NT2/D1 (cell line): ENCODE measurements around the gene OR5H2.
"Not testable (repeated sequence)": the region's sequence is repeated elsewhere in the genome, so short reads cannot be mapped to it uniquely, and the experiment has no call there.

Experiments
- DNase-seq: peaks from one replicate; pipeline ENCODE4 v3.0.0-alpha.2; 2011; ENCODE audit warnings: low read depth, low spot score
- H3K27me3 ChIP-seq: 2 replicates; pipeline ENCODE4 v1.6.0; 2011; ENCODE audit warnings: mild to moderate bottlenecking; ENCODE audit not compliant: insufficient read length, insufficient read depth
- H3K36me3 ChIP-seq: 2 replicates; pipeline ENCODE4 v1.6.1; 2011; ENCODE audit warnings: mild to moderate bottlenecking, low read length, mixed read lengths; ENCODE audit not compliant: insufficient read depth, insufficient read length
- H3K4me1 ChIP-seq: 2 replicates; pipeline ENCODE4 v1.5.1; 2011; ENCODE audit not compliant: insufficient read depth, insufficient read length
- H3K4me3 ChIP-seq: 2 replicates; pipeline ENCODE4 v1.5.1; 2011; ENCODE audit warnings: low read depth; ENCODE audit not compliant: insufficient read length
- H3K9ac ChIP-seq: 2 replicates; pipeline ENCODE4 v1.6.0; 2011; ENCODE audit warnings: low read depth; ENCODE audit not compliant: insufficient read length
- H3K9me3 ChIP-seq: 2 replicates; pipeline ENCODE4 v1.5.1; 2011; ENCODE audit warnings: mild to moderate bottlenecking, low read length; ENCODE audit not compliant: insufficient read depth
- SUZ12 ChIP-seq: IDR thresholded peaks from 2 replicates; pipeline ENCODE4 v1.6.1; 2011; ENCODE audit not compliant: insufficient read length, insufficient read depth; ENCODE audit errors: extremely low read depth
- YY1 ChIP-seq: IDR thresholded peaks from 2 replicates; pipeline ENCODE4 v1.6.1; 2011; ENCODE audit not compliant: insufficient read length, insufficient read depth
- ZNF274 ChIP-seq: IDR thresholded peaks from 2 replicates; pipeline ENCODE4 v1.6.1; 2011; ENCODE audit warnings: mild to moderate bottlenecking, low read depth, low read length

The OR5H2 gene

DNA sequence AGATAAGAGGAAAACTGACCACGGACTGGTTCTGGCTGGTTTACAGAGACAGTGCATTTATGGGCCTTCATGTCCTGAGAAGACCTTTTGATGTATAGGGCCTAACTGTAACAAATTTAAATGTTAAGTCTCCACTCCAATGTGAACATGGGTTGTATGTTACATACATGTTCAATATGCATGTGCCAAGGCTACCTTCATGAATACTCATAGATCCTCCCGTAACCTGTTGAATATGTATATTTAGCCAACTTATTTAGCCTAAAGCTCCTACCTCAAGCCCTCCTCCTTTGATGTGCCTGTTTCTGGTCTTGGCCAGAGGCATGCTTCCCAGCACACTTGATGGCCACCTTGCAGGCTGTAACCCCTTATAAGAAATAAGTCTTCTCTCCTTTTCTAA lies at the start of gene OR5H2:
Gene OR5H2 (plus strand): TSS at position 301 of the 400 bp plus-strand sequence. CDS start 398 bp downstream, outside the sequence.
- no peak within 1 kb of the TSS for H3K9ac ChIP-seq
- DNase-seq = no peak
- H3K9me3 ChIP-seq = no peaks in the 10 kb centered on the region
- H3K4me1 ChIP-seq = no peaks in the 10 kb centered on the region
- H3K36me3 ChIP-seq = no peaks in the 10 kb centered on the region
- no peaks in the 10 kb centered on the region for H3K27me3 ChIP-seq
- H3K4me3 ChIP-seq = no peak within 1 kb of the TSS
- TF ChIP-seq SUZ12 = no peak
- no peak for TF ChIP-seq ZNF274
- no peak for TF ChIP-seq YY1

- Histone ChIP-seq H3K9ac (no peak overlapping the region), H3K4me3 (no peak overlapping the region), H3K9me3 (no peaks in the 10 kb centered on the region), H3K27me3 (no peaks in the 10 kb centered on the region), H3K36me3 (no peaks in the 10 kb centered on the region), H3K4me1 (no peaks in the 10 kb centered on the region)
- no peak for TF ChIP-seq ZNF274
- no peak for TF ChIP-seq SUZ12
- TF ChIP-seq YY1 = no peak
- no peak for DNase-seq
Measured at GRCh38 chr3:98233468-98233867, 48.8 kb upstream of the OR5H2 start.

DNA sequence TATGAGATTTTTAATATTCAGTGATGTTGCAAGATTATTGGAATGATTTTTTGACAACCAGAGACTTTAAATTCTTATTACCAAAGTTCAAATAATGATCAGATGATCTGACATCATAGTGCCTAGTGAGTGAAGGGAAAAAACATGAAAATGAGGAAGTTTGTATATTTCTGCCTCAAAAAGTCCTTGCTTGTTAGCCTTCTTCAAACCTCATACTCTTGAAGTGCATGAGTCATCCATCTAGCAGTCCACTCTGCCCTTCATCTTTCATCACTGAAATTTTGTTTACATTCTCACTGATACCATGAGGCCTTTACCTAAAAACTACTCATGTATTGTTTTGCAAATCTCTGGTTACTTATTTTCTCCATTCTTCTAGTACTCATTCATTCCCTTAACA lies 42.2 kb upstream of the OR5H2 start:
- Histone ChIP-seq H3K27me3 (no peaks in the 10 kb centered on the region), H3K36me3 (no peaks in the 10 kb centered on the region), H3K9me3 (no peaks in the 10 kb centered on the region), H3K9ac (no peak overlapping the region), H3K4me3 (no peak overlapping the region), H3K4me1 (no peaks in the 10 kb centered on the region)
- TF ChIP-seq YY1 = no peak
- DNase-seq = no peak

- H3K27me3 ChIP-seq = no peaks in the 10 kb centered on the region
- no peak for DNase-seq
- no peak overlapping the region for H3K9ac ChIP-seq
- H3K4me1 ChIP-seq = no peaks in the 10 kb centered on the region
- H3K9me3 ChIP-seq = no peaks in the 10 kb centered on the region
- H3K4me3 ChIP-seq = no peak overlapping the region
- no peaks in the 10 kb centered on the region for H3K36me3 ChIP-seq
- TF ChIP-seq SUZ12 (no peak), ZNF274 (no peak), YY1 (no peak)
Measured at GRCh38 chr3:98242155-98242554, 40.1 kb upstream of the OR5H2 start.

DNA sequence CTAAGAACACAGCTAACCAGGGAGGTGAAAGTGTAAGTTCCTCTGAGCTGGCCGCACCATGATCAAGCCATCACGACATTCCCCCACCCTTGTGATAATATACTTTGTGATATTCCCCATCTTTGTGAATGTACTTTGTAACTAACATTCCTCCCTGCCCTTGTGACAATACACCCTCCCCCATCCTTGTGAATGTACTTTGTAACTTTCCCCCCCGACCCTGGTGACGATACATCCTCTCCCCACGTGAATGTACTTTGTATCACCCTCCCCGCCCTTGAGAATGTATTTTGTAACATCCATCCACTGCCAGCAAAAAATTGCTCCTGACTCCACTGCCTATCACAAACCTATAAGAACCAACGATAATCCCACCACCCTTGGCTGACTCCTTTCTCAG lies 38.5 kb upstream of the OR5H2 start:
- Histone ChIP-seq H3K36me3 (no peaks in the 10 kb centered on the region), H3K27me3 (no peaks in the 10 kb centered on the region), H3K4me1 (no peaks in the 10 kb centered on the region), H3K9me3 (no peaks in the 10 kb centered on the region), H3K4me3 (no peak overlapping the region), H3K9ac (no peak overlapping the region)
- TF ChIP-seq ZNF274 (no peak), SUZ12 (no peak), YY1 (no peak)
- no peak for DNase-seq

GRCh38 chr3:98246142-98246541 lies 36.2 kb upstream of the OR5H2 start:
- DNase-seq = no peak
- H3K9ac ChIP-seq = no peak overlapping the region
- no peak for TF ChIP-seq YY1
- no peak for TF ChIP-seq ZNF274
- no peak for TF ChIP-seq SUZ12
- no peaks in the 10 kb centered on the region for H3K4me1 ChIP-seq
- H3K9me3 ChIP-seq = no peaks in the 10 kb centered on the region
- H3K27me3 ChIP-seq = no peaks in the 10 kb centered on the region
- H3K36me3 ChIP-seq = no peaks in the 10 kb centered on the region
- H3K4me3 ChIP-seq = no peak overlapping the region

DNA sequence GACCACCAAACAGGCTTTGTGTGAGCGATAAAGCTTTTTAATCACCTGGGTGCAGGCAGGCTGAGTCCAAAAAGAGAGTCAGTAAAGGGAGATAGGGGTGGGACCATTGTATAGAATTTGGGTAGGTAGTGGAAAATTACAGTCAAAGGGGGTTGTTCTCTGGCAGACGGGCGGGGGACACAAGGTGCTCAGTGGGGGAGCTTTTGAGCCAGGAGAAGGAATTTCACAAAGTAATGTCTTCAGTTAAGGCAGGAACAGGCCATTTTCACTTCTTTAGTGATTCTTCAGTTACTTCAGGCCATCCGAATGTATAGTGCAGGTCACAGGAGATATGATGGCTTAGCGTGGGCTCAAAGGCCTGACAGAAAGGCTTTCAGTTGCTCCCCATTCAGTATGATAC lies 26.3 kb upstream of the OR5H2 start:
- H3K4me1 ChIP-seq, H3K27me3 ChIP-seq, DNase-seq, H3K9ac ChIP-seq, H3K36me3 ChIP-seq, H3K9me3 ChIP-seq, H3K4me3 ChIP-seq: not testable (repeated sequence)

DNA sequence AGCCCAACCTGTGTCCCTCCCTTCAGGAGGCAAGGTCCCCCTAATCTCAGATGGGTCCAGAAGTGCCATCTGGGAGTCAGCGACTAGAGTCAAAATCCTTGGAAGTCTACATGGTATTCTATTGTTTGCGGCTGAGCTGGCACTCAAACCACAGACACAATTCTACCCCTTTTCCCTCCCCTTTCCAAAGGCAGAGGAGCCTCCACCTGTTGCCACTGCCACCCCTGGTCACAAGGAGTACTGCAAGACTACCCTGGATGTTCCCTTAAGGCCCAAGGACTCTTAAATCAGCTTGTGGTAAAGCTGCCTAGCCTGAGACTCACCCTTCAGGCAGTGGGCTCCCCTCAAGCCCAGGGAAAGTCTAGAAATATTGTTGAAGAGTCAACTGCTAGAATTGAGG lies 22.6 kb upstream of the OR5H2 start:
- Histone ChIP-seq H3K27me3 (no peaks in the 10 kb centered on the region), H3K9me3 (peaks cover 5% of the 10 kb centered on the region; the same call in 1 of the 2 replicates), H3K4me3 (no peak overlapping the region), H3K36me3 (no peaks in the 10 kb centered on the region), H3K4me1 (peaks cover 2% of the 10 kb centered on the region), H3K9ac (no peak overlapping the region)
- DNase-seq = no peak
- no peak for TF ChIP-seq YY1
- no peak for TF ChIP-seq ZNF274
- TF ChIP-seq SUZ12 = no peak
